Breast epithelium (tissue), 3 donors: ENCODE results near the gene PIANP.

Experiments used
- CTCF ChIP-seq, 3 donors: fragments of 450-650 bp; IDR thresholded peaks; one replicate each; pipeline ENCODE4 v1.5.1; 2016 to 2017; ENCODE audit warnings: antibody characterized with exemption in 3 of 3, mild to moderate bottlenecking in 3 of 3, moderate library complexity in 3 of 3
- POLR2A ChIP-seq: fragments of 450-650 bp; IDR thresholded peaks from one replicate; pipeline ENCODE4 v1.6.1; 2016; ENCODE audit warnings: antibody characterized with exemption, mild to moderate bottlenecking, moderate library complexity

- TF ChIP-seq POLR2A (no peak), CTCF (IDR thresholded peaks at IDR 0.05) (no peak)
These were observed 8.4 kb upstream of the PIANP start for GRCh38 chr12:6708960-6709394.
